T-helper 9 cell (primary cell): ENCODE results near the gene ITPA.
"Not testable (repeated sequence)": the region's sequence is repeated elsewhere in the genome, so short reads cannot be mapped to it uniquely, and the experiment has no call there.

Experiments used
- DNase-seq: peaks from one replicate; pipeline ENCODE4 v3.0.0-alpha.2; 2020

ITPA gene

GRCh38 chr20:3173610-3174441, 35.5 kb upstream of the ITPA start:
- DNase-seq, result peak; percentile 88

GRCh38 chr20:3174442-3175261, 34.6 kb upstream of the ITPA start:
- no peak for DNase-seq

- no peak for DNase-seq
Measured at GRCh38 chr20:3175270-3175669, 34.0 kb upstream of the ITPA start.

- no peak for DNase-seq
Measured at GRCh38 chr20:3177746-3178485, 31.4 kb upstream of the ITPA start.

GRCh38 chr20:3180319-3180718, 29.0 kb upstream of the ITPA start:
- DNase-seq, result no peak

- DNase-seq, result no peak
Measured at GRCh38 chr20:3181270-3181669, 28.0 kb upstream of the ITPA start.

GRCh38 chr20:3182429-3182828, 26.9 kb upstream of the ITPA start:
- not testable (repeated sequence) for DNase-seq

GRCh38 chr20:3183896-3184612, 25.2 kb upstream of the ITPA start:
- no peak for DNase-seq

- not testable (repeated sequence) for DNase-seq
Measured at GRCh38 chr20:3187861-3188260, 21.4 kb upstream of the ITPA start.

- no peak for DNase-seq
Measured at GRCh38 chr20:3188823-3189413, 20.4 kb upstream of the ITPA start.

GRCh38 chr20:3189561-3190131, 19.7 kb upstream of the ITPA start:
- no peak for DNase-seq

- DNase-seq, result no peak
Measured at GRCh38 chr20:3190681-3191111, 18.6 kb upstream of the ITPA start.

- DNase-seq, result no peak
Measured at GRCh38 chr20:3192226-3193015, 16.9 kb upstream of the ITPA start.

GRCh38 chr20:3193806-3194616, 15.3 kb upstream of the ITPA start:
- DNase-seq, result no peak

GRCh38 chr20:3194617-3195280, 14.5 kb upstream of the ITPA start:
- DNase-seq, result no peak

GRCh38 chr20:3195590-3196237, 13.6 kb upstream of the ITPA start:
- DNase-seq, result no peak

GRCh38 chr20:3199206-3199605, 10.1 kb upstream of the ITPA start:
- DNase-seq, result no peak

GRCh38 chr20:3199976-3200755, 9.1 kb upstream of the ITPA start:
- no peak for DNase-seq
